IPS-NIHi11 (cell line): Measurements from ENCODE around the gene DUSP1.
A peak's percentile ranks its signal among the peaks of the same experiment; 100 is the strongest.

Source experiments
- DNase-seq: peaks from one replicate; pipeline ENCODE4 v3.0.0; 2012; ENCODE audit warnings: mixed read lengths, low spot score

Gene DUSP1

DNA sequence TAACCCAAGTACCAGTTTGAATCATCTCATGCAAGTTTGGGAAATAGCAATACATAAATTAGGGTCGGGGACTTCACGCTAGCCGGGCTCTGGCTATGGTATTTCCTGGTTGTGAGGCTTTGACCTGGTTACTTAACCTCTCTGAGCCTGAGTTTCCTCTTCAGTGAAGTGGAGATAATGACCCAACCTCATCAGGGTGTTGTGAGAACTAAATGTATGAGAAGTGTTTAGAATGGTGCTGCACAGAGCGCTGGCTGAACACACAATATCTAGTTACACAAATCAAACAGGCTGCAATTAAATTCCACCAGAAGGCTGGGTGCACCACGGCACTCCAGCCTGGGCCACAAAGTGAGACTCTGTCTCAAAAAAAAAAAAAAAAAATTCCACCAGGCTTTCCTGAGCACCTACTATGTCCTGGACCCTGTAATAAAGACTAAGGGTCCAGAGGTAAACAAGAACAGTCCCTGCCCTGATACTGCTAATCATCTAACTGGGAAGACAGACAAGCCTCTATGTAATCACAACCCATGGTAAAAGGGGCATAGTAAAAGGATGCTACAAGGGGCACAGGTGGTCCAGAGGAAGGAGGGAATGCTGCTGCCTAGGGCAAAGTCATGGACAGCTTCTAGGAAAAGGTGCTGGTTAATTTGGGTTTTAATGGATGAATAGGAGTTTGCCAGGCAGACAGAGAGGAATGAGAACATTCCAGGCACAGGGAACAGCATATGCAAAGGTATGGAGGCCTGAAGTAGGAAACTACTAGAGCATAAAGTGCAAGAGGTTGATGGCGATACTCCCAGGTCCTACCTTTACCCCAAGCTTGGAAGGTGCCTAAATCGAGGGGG lies 27.7 kb downstream of the DUSP1 start:
- no peak for DNase-seq

GRCh38 chr5:172741206-172741582 lies 29.8 kb downstream of the DUSP1 start:
- DNase-seq = no peak

- no peak for DNase-seq
Observed at GRCh38 chr5:172740428-172741205, 30.4 kb downstream of the DUSP1 start.

DNA sequence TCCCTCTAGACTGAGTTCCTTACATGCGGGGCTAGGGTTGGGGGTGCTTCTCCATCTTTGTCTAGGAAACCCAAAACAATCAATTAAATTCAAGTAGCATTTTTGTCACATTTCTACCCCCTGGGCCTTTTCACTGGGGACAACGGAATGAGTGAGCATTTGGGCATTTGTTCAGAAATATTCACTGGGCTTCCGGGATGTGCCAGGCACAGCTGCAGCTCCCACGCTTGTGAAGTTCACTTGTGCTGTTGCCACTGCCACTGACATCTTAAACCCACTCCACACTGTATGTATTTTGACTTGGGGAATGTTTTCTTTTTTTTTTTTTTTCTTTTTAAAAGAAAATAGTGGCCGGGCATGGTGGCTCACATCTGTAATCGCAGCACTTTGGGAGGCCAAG lies 31.6 kb downstream of the DUSP1 start:
- no peak for DNase-seq

DNA sequence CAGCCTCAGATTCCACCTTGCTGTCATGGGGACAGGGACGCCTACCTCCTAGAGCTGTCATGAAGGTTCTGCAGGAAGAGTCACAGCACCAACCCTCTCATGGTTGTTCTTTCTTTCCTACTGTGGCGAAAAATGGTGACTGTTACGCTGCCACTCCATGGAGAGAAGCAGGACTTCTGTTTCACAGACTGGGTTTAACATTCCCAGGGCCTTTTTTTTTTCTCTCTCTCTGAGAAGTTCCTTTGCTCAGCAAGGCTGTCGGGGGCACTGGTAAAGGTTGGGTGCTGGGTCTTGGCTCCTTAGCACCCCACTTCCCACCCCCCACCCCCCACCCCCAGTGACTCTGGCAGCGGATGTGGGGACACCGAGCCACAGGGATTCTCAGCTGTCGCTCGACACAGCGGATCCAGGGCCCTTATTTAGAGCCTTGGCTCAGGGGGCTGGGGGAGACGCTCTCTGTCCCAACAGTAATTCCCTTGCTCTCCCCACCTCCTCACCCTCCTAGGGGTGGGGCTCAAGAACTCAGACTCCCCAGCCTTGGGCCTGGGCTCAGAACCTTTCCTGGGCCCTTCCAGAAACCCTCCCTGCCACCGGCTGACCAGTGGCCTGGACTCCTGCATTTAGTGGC lies 34.4 kb downstream of the DUSP1 start:
- no peak for DNase-seq

- no peak for DNase-seq
Observed at GRCh38 chr5:172735141-172735831, 35.7 kb downstream of the DUSP1 start.

DNA sequence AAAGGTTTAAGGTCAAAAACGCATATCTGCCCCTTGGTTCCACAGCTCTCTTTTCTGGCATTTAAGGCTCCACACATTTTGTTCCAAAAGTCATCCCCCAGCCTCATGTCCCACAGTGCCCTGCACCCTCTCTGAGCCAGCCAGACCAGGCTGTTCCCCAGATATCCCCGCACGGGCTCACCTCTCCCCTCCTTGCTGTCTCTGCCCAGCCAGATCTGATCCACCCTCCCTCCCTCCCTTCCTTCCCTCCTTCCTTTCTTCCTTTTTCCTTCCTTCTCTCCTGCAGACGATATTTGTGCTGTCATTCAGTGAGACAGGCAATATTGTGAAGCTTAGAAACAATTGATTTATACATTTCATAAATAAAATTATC lies 37.0 kb downstream of the DUSP1 start:
- DNase-seq = no peak

DNA sequence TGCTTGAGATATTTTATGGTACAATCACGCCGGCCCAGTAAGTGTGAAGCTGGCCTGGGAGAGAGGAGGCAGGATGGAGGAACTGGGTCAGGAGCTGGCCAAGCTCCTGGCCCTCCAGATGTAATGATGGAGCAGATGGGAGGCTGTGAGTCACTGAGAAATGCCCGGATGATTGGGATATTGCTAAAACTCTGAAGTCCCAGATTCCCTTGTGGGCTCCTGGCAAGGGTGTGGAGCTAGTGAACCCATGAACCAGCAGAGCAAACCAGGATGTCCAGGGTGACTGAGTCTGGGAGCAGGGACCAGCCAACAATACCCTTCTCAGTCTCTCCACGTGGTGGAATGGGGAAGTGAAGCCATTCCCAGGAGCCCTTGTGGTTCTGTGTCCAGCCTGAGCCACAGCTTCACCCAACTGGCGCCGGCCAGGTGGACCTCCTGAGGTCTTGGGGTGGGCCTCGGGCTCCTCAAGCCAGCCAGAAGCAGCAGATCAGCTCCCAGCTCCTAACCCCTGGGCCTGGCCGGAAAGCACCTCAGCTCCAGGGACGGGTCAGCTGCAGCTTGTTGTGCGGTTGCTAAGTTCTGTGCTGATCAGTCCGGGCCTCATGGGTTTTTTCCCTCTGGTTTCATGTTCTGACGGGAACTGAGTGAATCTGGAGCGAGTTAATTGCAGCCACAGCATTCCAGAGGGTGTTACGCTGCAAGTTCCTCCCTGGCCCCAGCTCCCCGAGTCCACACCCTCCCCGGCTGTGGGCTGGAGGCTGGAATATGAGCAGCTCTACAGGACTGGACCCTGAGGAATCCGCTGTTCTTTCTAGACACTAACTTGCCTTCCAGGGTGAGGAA lies 37.6 kb downstream of the DUSP1 start:
- no peak for DNase-seq

DNA sequence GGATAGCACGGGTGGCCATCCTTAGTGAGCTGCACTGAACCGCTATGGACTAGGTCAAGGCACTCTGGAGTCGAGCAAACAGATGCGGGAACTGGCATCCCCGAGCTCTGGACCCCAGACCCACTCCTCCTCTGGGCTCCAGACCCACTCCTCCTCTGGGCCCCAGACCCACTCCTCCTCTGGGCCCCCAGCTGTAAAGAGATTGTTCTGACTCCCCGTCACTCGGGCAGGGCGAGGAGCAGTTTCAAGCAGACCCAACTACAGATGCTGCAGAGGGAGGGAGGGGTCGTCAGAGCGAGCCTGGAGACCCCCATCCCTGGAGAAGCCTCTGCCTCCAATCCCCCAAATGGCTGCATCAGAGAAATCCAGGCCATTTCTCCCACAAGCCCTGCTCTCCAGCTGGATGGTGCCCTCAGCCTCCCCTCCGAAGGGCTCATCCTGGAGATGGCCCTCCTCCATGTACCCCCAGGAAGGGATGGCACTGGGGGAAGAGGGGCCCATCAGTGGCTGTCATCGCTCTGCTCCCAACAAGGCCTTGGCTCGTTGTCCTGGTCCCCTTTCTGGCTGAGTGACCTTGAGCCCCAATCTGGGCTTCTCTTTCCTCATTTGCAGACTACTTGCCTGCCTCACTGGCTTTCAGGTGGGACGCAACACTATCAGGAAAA lies 38.7 kb downstream of the DUSP1 start:
- no peak for DNase-seq

DNA sequence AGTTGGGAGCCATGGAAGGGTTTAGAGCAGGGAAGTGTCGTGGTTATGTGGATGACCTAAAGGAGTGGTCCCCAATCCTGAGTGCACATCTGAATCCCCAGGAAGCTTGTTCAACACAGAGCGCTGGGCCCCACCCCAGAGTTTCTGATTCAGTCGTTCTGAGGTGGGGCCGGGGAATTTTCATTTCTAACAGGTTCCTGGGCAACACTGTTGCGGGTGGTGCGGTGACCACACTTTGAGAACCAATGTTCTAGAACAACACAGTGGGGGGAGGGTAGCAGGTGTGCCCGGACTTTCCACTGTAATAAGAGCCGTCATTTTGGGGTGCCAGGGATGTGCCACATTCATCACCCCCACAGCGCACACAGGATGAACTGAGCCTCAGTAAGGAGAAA lies 39.3 kb downstream of the DUSP1 start:
- no peak for DNase-seq

DNA sequence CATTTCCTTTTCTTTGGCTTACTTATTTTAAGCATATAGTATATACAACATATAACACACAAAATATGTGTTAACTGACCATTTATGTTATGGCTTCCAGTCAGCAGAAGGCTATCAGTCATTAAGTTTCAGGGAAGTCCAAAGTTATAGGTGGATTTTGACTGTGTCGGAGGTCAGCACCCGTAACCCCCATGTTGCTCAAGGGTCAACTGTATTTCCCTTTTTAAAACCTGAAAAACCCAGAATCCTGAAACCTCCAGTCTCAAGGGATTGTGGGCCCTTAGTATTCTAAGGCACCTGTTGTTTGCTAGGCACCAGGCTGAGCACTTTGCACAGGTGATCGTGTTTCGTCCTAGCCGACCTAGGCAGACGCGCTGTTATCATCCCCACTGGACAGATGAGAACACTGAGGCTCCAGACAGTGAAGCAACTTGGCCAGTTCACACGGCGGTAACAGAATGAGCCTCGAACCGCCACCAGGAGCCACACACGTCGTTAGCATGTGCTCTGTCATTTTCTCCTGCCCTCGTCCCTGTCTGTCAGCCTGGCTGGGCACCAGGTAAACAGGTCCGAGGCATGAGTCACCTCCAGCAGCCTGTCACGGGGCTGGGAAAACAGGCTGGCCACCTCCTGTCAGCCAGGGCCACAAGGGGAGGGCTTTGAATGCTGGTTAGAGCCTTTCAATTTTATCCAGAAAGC lies 39.9 kb downstream of the DUSP1 start:
- DNase-seq = peak; percentile 52

DNA sequence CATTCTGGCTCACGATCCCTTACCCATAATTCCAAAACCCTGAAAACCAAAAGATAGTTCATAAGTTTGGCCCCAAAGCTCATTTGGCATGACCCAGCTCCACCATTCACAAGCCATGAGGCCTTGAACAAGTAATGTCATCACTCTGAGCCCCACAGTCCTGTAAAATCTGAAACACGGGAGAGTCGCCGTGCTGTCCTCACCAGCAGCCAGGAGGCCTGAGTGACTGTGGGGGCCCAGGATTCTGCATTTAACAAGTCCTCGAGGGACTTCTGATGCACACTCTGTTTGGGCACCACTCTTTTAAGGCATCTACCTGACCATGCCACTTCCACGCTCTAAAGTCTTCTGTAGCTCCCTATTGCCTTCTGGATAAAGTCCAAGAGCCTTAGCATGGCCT lies 40.8 kb downstream of the DUSP1 start:
- no peak for DNase-seq

DNA sequence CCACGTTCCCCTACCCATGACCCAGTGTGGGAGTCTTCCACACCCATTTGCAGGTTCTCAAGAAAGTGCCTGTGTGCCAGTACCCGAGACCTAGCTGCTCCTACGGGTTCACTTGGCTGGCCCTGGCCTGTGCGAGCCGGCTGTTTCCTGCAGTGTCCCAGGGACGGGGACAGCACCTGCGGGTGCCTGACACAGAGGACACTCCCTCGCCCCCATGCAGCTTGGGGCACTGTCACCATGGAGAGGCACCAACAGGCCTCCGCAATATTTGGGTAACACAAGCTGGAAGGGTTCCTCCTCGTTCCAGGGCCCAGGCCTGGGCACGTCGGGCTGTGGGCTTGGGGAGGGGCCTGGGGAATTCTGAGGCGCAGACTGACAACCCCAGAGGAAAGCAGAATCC lies 41.4 kb downstream of the DUSP1 start:
- DNase-seq = no peak

- no peak for DNase-seq
Observed at GRCh38 chr5:172728481-172729241, 42.3 kb downstream of the DUSP1 start.

- DNase-seq = no peak
Observed at GRCh38 chr5:172727551-172727950, 43.4 kb downstream of the DUSP1 start.

DNA sequence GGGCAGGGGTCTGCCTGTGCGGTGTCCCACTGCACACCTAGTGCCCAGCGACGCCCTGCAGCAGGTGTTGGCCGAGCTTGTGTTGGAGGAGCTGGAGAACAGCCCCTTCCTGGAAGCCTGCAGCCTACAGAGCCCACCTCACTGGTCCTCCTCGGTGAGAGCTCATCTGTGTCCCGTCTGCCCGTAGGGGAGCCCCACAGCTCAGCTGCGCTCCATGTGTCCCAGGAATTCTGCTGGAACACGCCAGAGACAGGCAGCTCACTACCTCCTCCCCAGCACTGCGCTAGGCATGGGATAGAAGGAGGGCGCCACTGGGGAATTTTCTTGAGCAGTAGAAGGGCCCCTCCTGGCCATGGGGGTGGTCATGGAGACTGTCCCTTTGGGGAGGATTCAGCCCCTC lies 44.0 kb downstream of the DUSP1 start:
- no peak for DNase-seq

DNA sequence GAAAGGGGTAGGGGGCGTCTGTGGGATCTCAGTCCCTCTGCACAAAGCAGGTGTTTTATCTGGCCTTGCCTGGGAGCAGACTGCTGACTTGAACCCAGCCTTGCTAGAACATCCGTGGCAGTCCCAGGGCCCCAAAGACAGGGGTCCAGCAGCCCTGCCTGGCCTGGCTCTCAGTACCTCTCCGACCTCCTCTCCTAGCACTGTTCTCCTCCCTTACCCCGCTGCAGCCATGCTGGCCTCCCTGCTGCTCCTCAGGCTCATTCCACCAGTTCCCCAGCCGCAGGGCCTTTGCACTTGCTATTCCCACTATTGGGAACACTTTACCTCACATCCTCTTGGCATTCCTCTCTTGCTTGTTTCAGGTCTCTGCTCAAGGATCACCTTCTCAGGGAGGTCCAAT lies 45.2 kb downstream of the DUSP1 start:
- DNase-seq = no peak

DNA sequence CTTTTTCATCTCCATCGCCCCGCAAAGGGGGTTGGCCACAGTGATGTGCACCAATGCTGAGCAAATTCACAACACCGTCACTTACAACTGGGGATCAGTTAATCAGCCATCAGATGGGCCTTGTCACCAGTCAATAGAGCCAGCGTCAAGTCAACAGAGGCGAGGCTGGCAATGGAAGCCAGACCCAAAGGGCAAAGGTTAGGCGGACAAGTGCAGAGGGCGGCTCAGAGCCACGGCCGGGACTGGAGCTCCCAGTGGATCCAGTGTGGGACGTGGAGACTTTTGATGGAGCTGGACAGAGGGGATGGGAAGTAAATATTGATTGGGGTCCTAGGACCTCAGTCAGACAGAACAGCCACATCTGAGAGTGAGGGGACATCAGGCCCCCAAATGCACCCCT lies 45.7 kb downstream of the DUSP1 start:
- DNase-seq = no peak
